SK-N-SH (cell line): ENCODE data around the gene SGPP1. TPM values are rescaled to one million over a fixed set of nuclear protein-coding genes. Genes with fewer than 3 reads are reported as not detected.

Experiments
- CTCF ChIA-PET: fragments of 300-600, 350-600 bp; formaldehyde crosslinking; extraction: SDS; loops from one replicate; lab custom pipeline; 2021; lab: Yijun Ruan, JAX
- POLR2A ChIA-PET: fragments of 350-600 bp; sonication (Branson Sonifier 250); formaldehyde crosslinking; extraction: SDS; loops from one replicate; lab custom pipeline; 2020; ENCODE audit warnings: antibody characterized with exemption, inconsistent platforms; lab: Yijun Ruan, JAX
- DNase-seq: peaks from one replicate; pipeline ENCODE4 v3.0.0; 2012
- H2AFZ ChIP-seq: fragments of 200-600 bp; sonication (generic); 2 replicates; pipeline ENCODE4 v1.8.1; 2016; ENCODE audit warnings: antibody characterized with exemption, mild to moderate bottlenecking, low read depth
- H3F3A ChIP-seq: fragments of 200-600 bp; sonication (generic); replicated peaks from 2 replicates; pipeline ENCODE3; 2016; ENCODE audit warnings: antibody characterized with exemption, mild to moderate bottlenecking; ENCODE audit not compliant: insufficient read depth
- H3K27ac ChIP-seq, 2 experiments: fragments of 200-500 bp in 1 of 2; fragments of 200-600 bp in 1 of 2; sonication (Bioruptor generic) in 1 of 2; sonication (generic), shearing (Covaris generic) in 1 of 2; 2 replicates each; pipeline versions ENCODE4 v1.5.1 to v1.6.1; 2014 to 2016; ENCODE audit warnings: low read depth in 2 of 2, inconsistent platforms in 1 of 2, low read length in 1 of 2, mild to moderate bottlenecking in 1 of 2, mixed read lengths in 1 of 2
- H3K27me3 ChIP-seq: fragments of 200-600 bp; sonication (generic), shearing (Covaris generic); 2 replicates; pipeline ENCODE4 v1.6.1; 2016; ENCODE audit warnings: mixed run types; ENCODE audit not compliant: insufficient read depth
- H3K36me3 ChIP-seq, 2 experiments: fragments of 200-500 bp in 1 of 2; fragments of 200-600 bp in 1 of 2; sonication (Bioruptor generic) in 1 of 2; sonication (generic) in 1 of 2; replicated peaks in 1 of 2; 2 replicates each; pipeline versions ENCODE3 to v1.5.1; 2014 to 2016; ENCODE audit warnings: low read length in 1 of 2, mild to moderate bottlenecking in 1 of 2; ENCODE audit not compliant: insufficient read depth in 2 of 2, control insufficient read depth in 1 of 2
- H3K4me1 ChIP-seq, 2 experiments: fragments of 200-500 bp in 1 of 2; fragments of 200-600 bp in 1 of 2; sonication (Bioruptor generic) in 1 of 2; sonication (generic), shearing (Covaris generic) in 1 of 2; 2 replicates each; pipeline versions ENCODE4 v1.5.1 to v1.6.1; 2014 to 2016; ENCODE audit warnings: low read depth in 1 of 2, low read length in 1 of 2, mixed run types in 1 of 2; ENCODE audit not compliant: insufficient read depth in 2 of 2, control insufficient read depth in 1 of 2
- H3K4me2 ChIP-seq: fragments of 200-600 bp; sonication (generic), shearing (Covaris generic); 2 replicates; pipeline ENCODE4 v1.6.1; 2017; ENCODE audit warnings: mixed run types
- H3K4me3 ChIP-seq, 2 experiments: fragments of 200-500 bp in 1 of 2; fragments of 200-600 bp in 1 of 2; sonication (Bioruptor generic) in 1 of 2; sonication (generic), shearing (Covaris generic) in 1 of 2; 2 replicates each; pipeline versions ENCODE4 v1.5.1 to v1.8.1; 2014 to 2016; ENCODE audit warnings: low read depth in 2 of 2, inconsistent platforms in 1 of 2, low read length in 1 of 2, mild to moderate bottlenecking in 1 of 2, mixed read lengths in 1 of 2, moderate library complexity in 1 of 2
- H3K79me2 ChIP-seq: fragments of 200-600 bp; sonication (generic); 2 replicates; pipeline ENCODE4 v1.8.1; 2017; ENCODE audit warnings: mild to moderate bottlenecking; ENCODE audit not compliant: insufficient read depth
- H3K9ac ChIP-seq: fragments of 200-600 bp; sonication (generic); 2 replicates; pipeline ENCODE4 v1.6.1; 2017; ENCODE audit warnings: mixed run types
- H3K9me2 ChIP-seq: fragments of 200-600 bp; sonication (generic); 2 replicates; pipeline ENCODE4 v1.6.1; 2017; ENCODE audit warnings: mixed run types
- H3K9me3 ChIP-seq: fragments of 200-600 bp; sonication (generic); 2 replicates; pipeline ENCODE4 v1.6.1; 2017; ENCODE audit warnings: mixed run types, mild to moderate bottlenecking, moderate library complexity
- H4K20me1 ChIP-seq: fragments of 200-600 bp; sonication (generic); 2 replicates; pipeline ENCODE4 v1.6.1; 2017; ENCODE audit warnings: mild to moderate bottlenecking, mixed run types; ENCODE audit not compliant: insufficient read depth
- CHD2 ChIP-seq: fragments of 150-350 bp; IDR thresholded peaks from 2 replicates; pipeline ENCODE4 v1.6.1; 2018; ENCODE audit warnings: low read length; ENCODE audit not compliant: partially characterized antibody
- EP300 ChIP-seq, 2 experiments: IDR thresholded peaks; 2 replicates each; pipeline versions ENCODE4 v1.4.0 to v1.6.1; 2012; ENCODE audit warnings: borderline replicate concordance in 1 of 2, low read depth in 1 of 2, low read length in 1 of 2
- FOXJ3 ChIP-seq: sonication (generic); formaldehyde crosslinking; IDR thresholded peaks from 2 replicates; pipeline ENCODE4 v1.5.1; 2020; ENCODE audit warnings: mild to moderate bottlenecking, missing genetic modification reagents
- FOXM1 ChIP-seq: IDR thresholded peaks from 2 replicates; pipeline ENCODE4 v1.4.0; 2012; ENCODE audit warnings: low read depth, mild to moderate bottlenecking
- GATA2 ChIP-seq: sonication (generic); formaldehyde crosslinking; IDR thresholded peaks from 2 replicates; pipeline ENCODE4 v1.5.0; 2020; ENCODE audit warnings: mild to moderate bottlenecking, missing genetic modification reagents
- IRF3 ChIP-seq: fragments of 150-350 bp; IDR thresholded peaks from 2 replicates; pipeline ENCODE4 v1.6.1; 2016; ENCODE audit warnings: mild to moderate bottlenecking, low read depth, low read length
- JUND ChIP-seq: IDR thresholded peaks from 2 replicates; pipeline ENCODE4 v1.4.0; 2012
- MEF2A ChIP-seq: IDR thresholded peaks from 2 replicates; pipeline ENCODE4 v1.4.0; 2012; ENCODE audit warnings: low read depth, borderline replicate concordance
- PBX3 ChIP-seq: IDR thresholded peaks from 2 replicates; pipeline ENCODE4; 2012
- POLR2AphosphoS5 ChIP-seq: IDR thresholded peaks from 2 replicates; pipeline ENCODE4 v1.6.1; 2012; ENCODE audit warnings: low read depth, low read length
- RCOR1 ChIP-seq: fragments of 150-350 bp; IDR thresholded peaks from 2 replicates; pipeline ENCODE4 v1.6.1; 2017; ENCODE audit warnings: antibody characterized with exemption, low read length
- RFX5 ChIP-seq: IDR thresholded peaks from 2 replicates; pipeline ENCODE4 v1.6.1; 2012; ENCODE audit warnings: mild to moderate bottlenecking, improper control_type of control experiment, low read length
- RXRA ChIP-seq: IDR thresholded peaks from 2 replicates; pipeline ENCODE4 v1.4.0; 2012; ENCODE audit warnings: low read depth, mild to moderate bottlenecking, borderline replicate concordance
- SMC3 ChIP-seq: IDR thresholded peaks from 2 replicates; pipeline ENCODE4 v1.6.1; 2012; ENCODE audit warnings: low read depth, low read length, improper control_type of control experiment
- TCF12 ChIP-seq: IDR thresholded peaks from 2 replicates; pipeline ENCODE4 v1.4.0; 2012
- YY1 ChIP-seq: IDR thresholded peaks from 2 replicates; pipeline ENCODE4 v1.4.0; 2012; ENCODE audit warnings: low read depth, mild to moderate bottlenecking
- ZBTB33 ChIP-seq: IDR thresholded peaks from 2 replicates; pipeline ENCODE4 v1.4.0; 2012; ENCODE audit warnings: low read depth, borderline replicate concordance
- WGBS: methylation state at CpG from one replicate; pipeline ENCODE4 v1.1.6; 2017; ENCODE audit warnings: low lambda C conversion rate; 5-methylcytosine and 5-hydroxymethylcytosine counted together
- polyA plus RNA-seq, 3 experiments: library from polyadenylated mRNA; depleted of rRNA; stranded (reverse); fragments of >200 nt; gene quantifications; 2 replicates each; pipeline ENCODE4 v1.2.3, GENCODE V29; 2012

Gene SGPP1
- polyA plus RNA-seq, 1 of the 3 experiments (the other 2 are of a cell fraction) = 8.4 TPM

GRCh38 chr14:63672417-63673180 is 55.3 kb downstream of the SGPP1 start:
- Histone ChIP-seq H2AFZ (no peak overlapping the region), H3K4me3 (no peak overlapping the region), H3K27ac (no peak overlapping the region), H4K20me1 (no peaks in the 10 kb centered on the region), H3K9me3 (no peaks in the 10 kb centered on the region), H3K9ac (no peak overlapping the region), H3K4me2 (no peak overlapping the region), H3K4me1 (no peaks in the 10 kb centered on the region), H3K9me2 (no peaks in the 10 kb centered on the region), H3K36me3 (no peaks in the 10 kb centered on the region), H3K27me3 (no peaks in the 10 kb centered on the region), H3F3A (no peaks in the 10 kb centered on the region), H3K79me2 (no peaks in the 10 kb centered on the region)
- DNase-seq = no peak
- ChIA-PET POLR2A (no interaction called here), CTCF (no interaction called here)
- 68% methylated on average over 7 of the region's 7 CpGs for WGBS
- no peak for TF ChIP-seq YY1
- no peak for TF ChIP-seq RFX5
- TF ChIP-seq SMC3 = no peak
- TF ChIP-seq RCOR1 = no peak
- TF ChIP-seq TCF12 = 0 out of 2 replicates have a peak, but pooled peaks have one; percentile 8

DNA sequence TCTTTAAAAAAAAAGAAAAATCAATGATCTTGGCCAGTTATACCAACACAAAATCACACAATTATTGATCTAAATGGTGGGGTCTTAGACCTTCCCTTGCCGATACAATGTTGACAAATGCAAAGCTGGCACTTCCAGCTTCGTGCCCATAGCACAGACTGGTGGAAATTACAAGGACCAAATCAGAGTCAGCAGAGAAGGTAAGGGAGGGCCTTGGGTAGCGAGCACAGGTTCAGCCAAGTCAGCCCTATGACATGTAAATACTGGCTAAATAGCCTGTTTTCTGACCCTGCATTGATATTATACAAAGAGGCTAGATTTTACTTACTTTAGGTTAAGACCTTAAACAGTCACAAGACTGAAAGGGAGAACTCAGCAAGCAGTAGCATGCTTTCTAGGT is 55.9 kb downstream of the SGPP1 start:
- Histone ChIP-seq H3K4me3 (no peak overlapping the region), H3K4me1 (no peaks in the 10 kb centered on the region), H3K79me2 (no peaks in the 10 kb centered on the region), H3K9me3 (no peaks in the 10 kb centered on the region), H4K20me1 (no peaks in the 10 kb centered on the region)
- no peak for DNase-seq
- TF ChIP-seq RXRA (no peak), JUND (no peak), MEF2A (no peak), GATA2 (no peak), SMC3 (no peak), POLR2AphosphoS5 (no peak), FOXM1 (no peak), EP300 (IDR thresholded peaks at IDR 0.05; ENCODE audit: borderline replicate concordance in 1 of 2, low read depth in 1 of 2, low read length in 1 of 2) (no peak), ZBTB33 (no peak), PBX3 (no peak), RCOR1 (no peak), RFX5 (no peak), FOXJ3 (CRISPR knock-in tag) (no peak), CHD2 (no peak), IRF3 (no peak)
- TF ChIP-seq, all 33 proteins: peak for 0
- Histone ChIP-seq H3F3A (no peaks in the 10 kb centered on the region), H3K27ac (no peak overlapping the region), H3K27me3 (no peaks in the 10 kb centered on the region), H3K4me2 (no peak overlapping the region), H2AFZ (no peak overlapping the region), H3K9me2 (no peaks in the 10 kb centered on the region), H3K36me3 (no peaks in the 10 kb centered on the region), H3K9ac (no peak overlapping the region)
- WGBS = 89% methylated on average over 3 of the region's 3 CpGs
- CTCF ChIA-PET = no interaction called here
- POLR2A ChIA-PET = no interaction called here
